GM21717 (cell line): ENCODE data around the gene TRAPPC2.
"Not testable (repeated sequence)": the region's sequence is repeated elsewhere in the genome, so short reads cannot be mapped to it uniquely, and the experiment has no call there.

ENCODE experiments used
- ATAC-seq: cut with Tn5 transposase; IDR thresholded peaks from one replicate; pipeline ENCODE4 v1.9.1; 2021; ENCODE audit warnings: mild to moderate bottlenecking, moderate library complexity; ENCODE audit not compliant: unreplicated experiment

Gene TRAPPC2

GRCh38 chrX:13748486-13748885, 14.1 kb upstream of the TRAPPC2 start:
- no peak for ATAC-seq

- ATAC-seq = no peak
Observed at GRCh38 chrX:13747836-13748235, 13.4 kb upstream of the TRAPPC2 start.

GRCh38 chrX:13742397-13743176, 8.2 kb upstream of the TRAPPC2 start:
- ATAC-seq = peak; percentile 98

- no peak for ATAC-seq
Observed at GRCh38 chrX:13741695-13742094, 7.3 kb upstream of the TRAPPC2 start.

GRCh38 chrX:13733506-13733905, 914 bp downstream of the TRAPPC2 start:
- ATAC-seq = no peak

- ATAC-seq = no peak
Observed at GRCh38 chrX:13732246-13733067, 2.0 kb downstream of the TRAPPC2 start.

GRCh38 chrX:13730523-13730922, 3.9 kb downstream of the TRAPPC2 start:
- ATAC-seq = not testable (repeated sequence)

- ATAC-seq = not testable (repeated sequence)
Observed at GRCh38 chrX:13726583-13726982, 7.8 kb downstream of the TRAPPC2 start.

- ATAC-seq = not testable (repeated sequence)
Observed at GRCh38 chrX:13724878-13725277, 9.5 kb downstream of the TRAPPC2 start.

GRCh38 chrX:13721819-13722519, 12.5 kb downstream of the TRAPPC2 start:
- ATAC-seq = no peak

- no peak for ATAC-seq
Observed at GRCh38 chrX:13721371-13721770, 13.0 kb downstream of the TRAPPC2 start.

- no peak for ATAC-seq
Observed at GRCh38 chrX:13719192-13719856, 15.1 kb downstream of the TRAPPC2 start.

GRCh38 chrX:13717700-13718472, 16.5 kb downstream of the TRAPPC2 start:
- no peak for ATAC-seq

GRCh38 chrX:13716905-13717304, 17.5 kb downstream of the TRAPPC2 start:
- ATAC-seq = no peak

GRCh38 chrX:13716455-13716854, 18.0 kb downstream of the TRAPPC2 start:
- no peak for ATAC-seq

GRCh38 chrX:13711141-13711540, 23.3 kb downstream of the TRAPPC2 start:
- no peak for ATAC-seq

- ATAC-seq = no peak
Observed at GRCh38 chrX:13703589-13703988, 30.8 kb downstream of the TRAPPC2 start.

- ATAC-seq = no peak
Observed at GRCh38 chrX:13703135-13703534, 31.3 kb downstream of the TRAPPC2 start.

- ATAC-seq = no peak
Observed at GRCh38 chrX:13702111-13702789, 32.2 kb downstream of the TRAPPC2 start.

GRCh38 chrX:13700380-13700779, 34.0 kb downstream of the TRAPPC2 start:
- ATAC-seq = no peak
